Measurements from ENCODE around the gene TMEM97.

TMEM97 gene

DNA sequence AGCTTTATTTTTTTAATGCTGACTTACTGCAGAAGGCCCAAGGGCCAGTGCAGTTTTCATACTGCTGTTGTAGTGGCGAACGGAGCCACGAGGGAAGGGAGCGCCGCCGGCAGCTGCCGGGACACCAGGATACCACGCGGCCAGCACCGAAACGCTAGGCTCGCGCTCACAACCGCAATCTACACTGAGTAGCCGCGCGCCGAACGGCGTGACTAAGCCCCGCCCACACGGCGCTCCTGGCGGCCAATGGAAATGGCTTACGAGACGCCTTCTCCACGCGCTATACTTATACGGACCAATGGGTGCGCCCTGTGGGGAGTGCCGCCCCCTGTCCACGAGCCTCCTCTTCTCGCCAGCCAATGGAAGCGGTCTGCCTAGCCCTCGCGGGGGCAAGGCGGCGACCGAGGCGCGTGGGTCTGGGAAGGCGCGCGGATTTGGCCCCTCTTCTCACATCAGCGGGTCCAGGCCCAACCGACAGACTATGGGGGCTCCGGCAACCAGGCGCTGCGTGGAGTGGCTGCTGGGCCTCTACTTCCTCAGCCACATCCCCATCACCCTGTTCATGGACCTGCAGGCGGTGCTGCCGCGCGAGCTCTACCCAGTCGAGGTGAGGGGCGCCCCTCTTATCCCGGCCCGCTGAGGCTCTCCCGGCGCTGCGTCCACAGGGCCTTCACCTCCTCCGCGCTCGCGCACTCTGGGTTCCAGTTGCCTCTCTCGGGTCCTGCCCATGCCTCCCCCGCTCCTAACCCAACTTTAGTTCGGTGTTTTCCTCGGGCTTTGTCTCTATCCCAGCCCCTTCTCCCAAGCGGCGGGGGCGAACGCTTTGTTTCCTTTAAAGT is at the start of gene TMEM97 (continued):
- TF ChIP-seq, protein P1, sequence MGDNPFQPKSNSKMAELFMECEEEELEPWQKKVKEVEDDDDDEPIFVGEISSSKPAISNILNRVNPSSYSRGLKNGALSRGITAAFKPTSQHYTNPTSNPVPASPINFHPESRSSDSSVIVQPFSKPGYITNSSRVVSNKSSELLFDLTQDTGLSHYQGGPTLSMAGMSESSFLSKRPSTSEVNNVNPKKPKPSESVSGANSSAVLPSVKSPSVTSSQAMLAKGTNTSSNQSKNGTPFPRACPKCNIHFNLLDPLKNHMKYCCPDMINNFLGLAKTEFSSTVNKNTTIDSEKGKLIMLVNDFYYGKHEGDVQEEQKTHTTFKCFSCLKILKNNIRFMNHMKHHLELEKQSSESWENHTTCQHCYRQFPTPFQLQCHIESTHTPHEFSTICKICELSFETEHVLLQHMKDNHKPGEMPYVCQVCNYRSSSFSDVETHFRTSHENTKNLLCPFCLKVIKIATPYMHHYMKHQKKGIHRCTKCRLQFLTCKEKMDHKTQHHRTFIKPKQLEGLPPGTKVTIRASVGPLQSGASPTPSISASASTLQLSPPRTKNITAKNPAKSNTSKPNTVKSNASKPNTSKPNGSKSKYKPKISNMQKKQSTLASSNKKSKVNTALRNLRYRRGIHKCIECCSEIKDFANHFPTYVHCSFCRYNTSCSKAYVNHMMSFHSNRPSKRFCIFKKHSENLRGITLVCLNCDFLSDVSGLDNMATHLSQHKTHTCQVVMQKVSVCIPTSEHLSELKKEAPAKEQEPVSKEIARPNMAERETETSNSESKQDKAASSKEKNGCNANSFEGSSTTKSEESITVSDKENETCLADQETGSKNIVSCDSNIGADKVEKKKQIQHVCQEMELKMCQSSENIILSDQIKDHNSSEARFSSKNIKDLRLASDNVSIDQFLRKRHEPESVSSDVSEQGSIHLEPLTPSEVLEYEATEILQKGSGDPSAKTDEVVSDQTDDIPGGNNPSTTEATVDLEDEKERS (tag by site-specific recombination; IDR thresholded peaks at IDR 0.05): no peak
- TF ChIP-seq, protein P2, sequence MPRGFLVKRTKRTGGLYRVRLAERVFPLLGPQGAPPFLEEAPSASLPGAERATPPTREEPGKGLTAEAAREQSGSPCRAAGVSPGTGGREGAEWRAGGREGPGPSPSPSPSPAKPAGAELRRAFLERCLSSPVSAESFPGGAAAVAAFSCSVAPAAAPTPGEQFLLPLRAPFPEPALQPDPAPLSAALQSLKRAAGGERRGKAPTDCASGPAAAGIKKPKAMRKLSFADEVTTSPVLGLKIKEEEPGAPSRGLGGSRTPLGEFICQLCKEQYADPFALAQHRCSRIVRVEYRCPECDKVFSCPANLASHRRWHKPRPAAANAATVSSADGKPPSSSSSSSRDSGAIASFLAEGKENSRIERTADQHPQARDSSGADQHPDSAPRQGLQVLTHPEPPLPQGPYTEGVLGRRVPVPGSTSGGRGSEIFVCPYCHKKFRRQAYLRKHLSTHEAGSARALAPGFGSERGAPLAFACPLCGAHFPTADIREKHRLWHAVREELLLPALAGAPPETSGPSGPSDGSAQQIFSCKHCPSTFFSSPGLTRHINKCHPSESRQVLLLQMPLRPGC (tag by site-specific recombination; IDR thresholded peaks at IDR 0.05): 0 out of 2 replicates have a peak, but pooled peaks have one; percentile 19
- TF ChIP-seq OVOL3 (tag by site-specific recombination; IDR thresholded peaks at IDR 0.05) (0 out of 2 replicates have a peak, but pooled peaks have one; percentile 44), ZNF394 (tag by site-specific recombination; IDR thresholded peaks at IDR 0.05; ENCODE audit: borderline replicate concordance) (peak; percentile 38; the same call in 1 of the 2 replicates), TCF7L2 (IDR thresholded peaks at IDR 0.05; ENCODE audit: borderline replicate concordance, low read depth, low read length) (no peak), ZFP37 (tag by site-specific recombination; IDR thresholded peaks at IDR 0.05) (peak; percentile 90), ZNF521 (tag by site-specific recombination; IDR thresholded peaks at IDR 0.05) (no peak), ZNF501 (tag by site-specific recombination; IDR thresholded peaks at IDR 0.05) (peak; percentile 93), ZNF629 (tag by site-specific recombination; IDR thresholded peaks at IDR 0.05) (peak; percentile 40; the same call in 1 of the 2 replicates), ZEB2 (tag by site-specific recombination; IDR thresholded peaks at IDR 0.05) (peak; percentile 83), ZNF701 (tag by site-specific recombination; IDR thresholded peaks at IDR 0.05) (no peak), ZNF112 (tag by site-specific recombination; IDR thresholded peaks at IDR 0.05) (no peak), ZBTB21 (tag by site-specific recombination; IDR thresholded peaks at IDR 0.05) (no peak), ZNF785 (tag by site-specific recombination; IDR thresholded peaks at IDR 0.05) (peak; percentile 44; the same call in 1 of the 2 replicates), ZNF664 (tag by site-specific recombination; IDR thresholded peaks at IDR 0.05) (no peak), ZNF544 (tag by site-specific recombination; IDR thresholded peaks at IDR 0.05) (no peak), ZBTB48 (tag by site-specific recombination; IDR thresholded peaks at IDR 0.05) (0 out of 2 replicates have a peak, but pooled peaks have one; percentile 24), OSR2 (tag by site-specific recombination; IDR thresholded peaks at IDR 0.05) (no peak), SP3 (tag by site-specific recombination; IDR thresholded peaks at IDR 0.05) (peak; percentile 96), HOXD13 (CRISPR knock-in tag; IDR thresholded peaks at IDR 0.05; ENCODE audit: borderline replicate concordance) (no peak), ZNF792 (tag by site-specific recombination; IDR thresholded peaks at IDR 0.05) (0 out of 2 replicates have a peak, but pooled peaks have one; percentile 40), KLF10 (tag by site-specific recombination; IDR thresholded peaks at IDR 0.05) (peak; percentile 91), ZNF221 (tag by site-specific recombination; IDR thresholded peaks at IDR 0.05; ENCODE audit: borderline replicate concordance) (no peak), ZNF433 (tag by site-specific recombination; IDR thresholded peaks at IDR 0.05; ENCODE audit: low read depth) (no peak), ZBTB17 (tag by site-specific recombination; IDR thresholded peaks at IDR 0.05) (peak; percentile 97), ZNF169 (tag by site-specific recombination; IDR thresholded peaks at IDR 0.05) (no peak)
- TF ChIP-seq, protein P3, sequence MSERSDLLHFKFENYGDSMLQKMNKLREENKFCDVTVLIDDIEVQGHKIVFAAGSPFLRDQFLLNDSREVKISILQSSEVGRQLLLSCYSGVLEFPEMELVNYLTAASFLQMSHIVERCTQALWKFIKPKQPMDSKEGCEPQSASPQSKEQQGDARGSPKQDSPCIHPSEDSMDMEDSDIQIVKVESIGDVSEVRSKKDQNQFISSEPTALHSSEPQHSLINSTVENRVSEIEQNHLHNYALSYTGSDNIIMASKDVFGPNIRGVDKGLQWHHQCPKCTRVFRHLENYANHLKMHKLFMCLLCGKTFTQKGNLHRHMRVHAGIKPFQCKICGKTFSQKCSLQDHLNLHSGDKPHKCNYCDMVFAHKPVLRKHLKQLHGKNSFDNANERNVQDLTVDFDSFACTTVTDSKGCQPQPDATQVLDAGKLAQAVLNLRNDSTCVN (tag by site-specific recombination; optimal IDR thresholded peaks at IDR 0.05): peak; percentile 99
- TF ChIP-seq, protein P4, sequence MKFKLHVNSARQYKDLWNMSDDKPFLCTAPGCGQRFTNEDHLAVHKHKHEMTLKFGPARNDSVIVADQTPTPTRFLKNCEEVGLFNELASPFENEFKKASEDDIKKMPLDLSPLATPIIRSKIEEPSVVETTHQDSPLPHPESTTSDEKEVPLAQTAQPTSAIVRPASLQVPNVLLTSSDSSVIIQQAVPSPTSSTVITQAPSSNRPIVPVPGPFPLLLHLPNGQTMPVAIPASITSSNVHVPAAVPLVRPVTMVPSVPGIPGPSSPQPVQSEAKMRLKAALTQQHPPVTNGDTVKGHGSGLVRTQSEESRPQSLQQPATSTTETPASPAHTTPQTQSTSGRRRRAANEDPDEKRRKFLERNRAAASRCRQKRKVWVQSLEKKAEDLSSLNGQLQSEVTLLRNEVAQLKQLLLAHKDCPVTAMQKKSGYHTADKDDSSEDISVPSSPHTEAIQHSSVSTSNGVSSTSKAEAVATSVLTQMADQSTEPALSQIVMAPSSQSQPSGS (tag by site-specific recombination; IDR thresholded peaks at IDR 0.05; ENCODE audit: low read depth): no peak
- TF ChIP-seq, protein P5, sequence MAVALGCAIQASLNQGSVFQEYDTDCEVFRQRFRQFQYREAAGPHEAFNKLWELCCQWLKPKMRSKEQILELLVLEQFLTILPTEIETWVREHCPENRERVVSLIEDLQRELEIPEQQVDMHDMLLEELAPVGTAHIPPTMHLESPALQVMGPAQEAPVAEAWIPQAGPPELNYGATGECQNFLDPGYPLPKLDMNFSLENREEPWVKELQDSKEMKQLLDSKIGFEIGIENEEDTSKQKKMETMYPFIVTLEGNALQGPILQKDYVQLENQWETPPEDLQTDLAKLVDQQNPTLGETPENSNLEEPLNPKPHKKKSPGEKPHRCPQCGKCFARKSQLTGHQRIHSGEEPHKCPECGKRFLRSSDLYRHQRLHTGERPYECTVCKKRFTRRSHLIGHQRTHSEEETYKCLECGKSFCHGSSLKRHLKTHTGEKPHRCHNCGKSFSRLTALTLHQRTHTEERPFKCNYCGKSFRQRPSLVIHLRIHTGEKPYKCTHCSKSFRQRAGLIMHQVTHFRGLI (tag by site-specific recombination; IDR thresholded peaks at IDR 0.05): peak; percentile 83; the same call in 1 of the 2 replicates
- TF ChIP-seq, protein P6, sequence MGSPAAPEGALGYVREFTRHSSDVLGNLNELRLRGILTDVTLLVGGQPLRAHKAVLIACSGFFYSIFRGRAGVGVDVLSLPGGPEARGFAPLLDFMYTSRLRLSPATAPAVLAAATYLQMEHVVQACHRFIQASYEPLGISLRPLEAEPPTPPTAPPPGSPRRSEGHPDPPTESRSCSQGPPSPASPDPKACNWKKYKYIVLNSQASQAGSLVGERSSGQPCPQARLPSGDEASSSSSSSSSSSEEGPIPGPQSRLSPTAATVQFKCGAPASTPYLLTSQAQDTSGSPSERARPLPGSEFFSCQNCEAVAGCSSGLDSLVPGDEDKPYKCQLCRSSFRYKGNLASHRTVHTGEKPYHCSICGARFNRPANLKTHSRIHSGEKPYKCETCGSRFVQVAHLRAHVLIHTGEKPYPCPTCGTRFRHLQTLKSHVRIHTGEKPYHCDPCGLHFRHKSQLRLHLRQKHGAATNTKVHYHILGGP (tag by site-specific recombination; IDR thresholded peaks at IDR 0.05): no peak
